Stimulated activated CD4-positive, alpha-beta T cell treated with anti-CD3 and anti-CD28 coated beads, Interleukin-1b, Interleukin-23, amount 100 ng/mL, for 24 hours (primary cell): ENCODE data around the gene ENDOV.
A peak's percentile ranks its signal among the peaks of the same experiment; 100 is the strongest.

ENCODE experiments used
- DNase-seq, 4 experiments: peaks; one replicate each; pipeline ENCODE4 v3.0.0-alpha.2; 2020; ENCODE audit warnings: low read depth in 4 of 4, low spot score in 1 of 4

ENDOV gene

DNA sequence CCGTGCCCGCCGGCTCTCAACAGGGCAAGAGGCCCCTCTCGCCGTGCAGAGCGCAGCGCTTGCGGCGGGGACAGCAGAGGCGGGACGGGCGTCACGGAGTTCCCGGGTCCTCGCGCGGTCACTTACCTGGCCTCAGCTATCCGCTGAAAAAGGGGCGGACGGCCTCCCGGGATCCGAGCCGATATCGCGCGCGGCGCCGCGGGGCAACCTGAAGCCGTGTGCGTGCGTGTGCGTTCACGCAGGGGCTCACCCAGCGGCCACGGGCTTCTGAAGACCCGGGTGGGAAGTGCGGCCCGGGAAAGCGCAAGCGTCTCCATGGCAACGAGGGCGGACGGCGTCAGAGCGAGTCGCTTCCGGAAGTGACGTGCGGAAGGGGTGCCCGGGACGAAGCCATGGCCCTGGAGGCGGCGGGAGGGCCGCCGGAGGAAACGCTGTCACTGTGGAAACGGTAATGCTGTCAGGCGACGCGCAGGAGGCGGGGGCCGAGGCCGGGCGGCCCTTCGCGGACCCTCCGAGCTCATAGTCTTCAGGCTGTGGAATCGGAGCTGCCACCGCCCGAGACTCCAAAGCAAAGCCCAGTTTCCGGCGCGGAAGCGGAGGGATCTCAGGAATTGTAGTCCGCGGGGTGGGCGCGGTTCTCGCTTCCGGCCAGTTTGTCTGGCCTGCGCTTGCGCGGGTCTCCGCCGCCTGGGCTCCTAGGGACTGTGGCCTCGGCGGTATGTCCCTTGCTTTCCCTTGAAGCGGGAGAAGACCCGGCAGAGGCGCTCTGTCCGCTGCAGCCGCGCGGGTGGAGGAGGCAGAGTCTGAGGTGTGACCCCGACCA is at the start of gene ENDOV:
Gene ENDOV, plus strand, starts transcription at position 365 of the 823 bp plus-strand sequence. Its CDS starts 28 bp downstream, at position 393.
- peak; percentile 87 to 93 (median 88) for DNase-seq

DNA sequence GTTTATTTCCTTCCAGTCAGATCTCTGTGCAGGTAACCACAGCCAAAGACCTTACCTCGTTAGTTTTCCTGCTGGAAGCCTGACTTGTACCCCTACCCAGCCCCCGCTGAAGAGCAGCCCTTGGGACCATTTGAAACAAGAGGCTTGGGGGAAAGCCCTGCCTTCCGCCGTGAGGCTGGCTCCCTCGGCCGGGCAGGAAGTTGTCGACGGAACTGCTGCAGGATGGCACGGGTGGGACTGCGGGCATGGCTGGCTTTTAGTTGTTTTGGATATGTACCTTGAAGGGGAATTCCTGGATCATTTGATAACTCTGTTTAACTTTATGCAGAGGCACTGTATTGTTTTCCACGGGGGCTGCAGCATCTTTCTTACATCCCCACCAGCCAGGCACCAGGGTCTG is 49.0 kb upstream of the ENDOV start:
- no peak for DNase-seq

DNA sequence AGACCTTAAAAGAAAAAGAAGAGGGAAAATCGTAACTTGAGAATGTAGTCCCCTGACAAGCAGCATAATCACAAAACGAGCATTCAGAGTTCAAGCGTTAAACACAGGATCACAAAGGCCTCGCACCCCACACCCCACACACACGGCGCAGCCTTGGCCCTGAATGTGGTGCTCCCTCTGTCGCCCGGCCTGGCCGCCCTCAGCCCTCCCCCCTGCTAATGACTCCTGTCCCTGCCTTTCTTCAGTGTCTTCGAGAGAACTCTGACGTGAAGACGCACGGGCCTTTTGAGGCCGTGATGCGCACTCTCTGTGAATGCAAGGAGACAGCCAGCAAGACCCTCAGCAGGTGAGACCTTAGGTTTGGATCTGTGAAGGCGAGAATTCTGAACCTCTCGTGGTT is 47.5 kb upstream of the ENDOV start:
- no peak for DNase-seq

DNA sequence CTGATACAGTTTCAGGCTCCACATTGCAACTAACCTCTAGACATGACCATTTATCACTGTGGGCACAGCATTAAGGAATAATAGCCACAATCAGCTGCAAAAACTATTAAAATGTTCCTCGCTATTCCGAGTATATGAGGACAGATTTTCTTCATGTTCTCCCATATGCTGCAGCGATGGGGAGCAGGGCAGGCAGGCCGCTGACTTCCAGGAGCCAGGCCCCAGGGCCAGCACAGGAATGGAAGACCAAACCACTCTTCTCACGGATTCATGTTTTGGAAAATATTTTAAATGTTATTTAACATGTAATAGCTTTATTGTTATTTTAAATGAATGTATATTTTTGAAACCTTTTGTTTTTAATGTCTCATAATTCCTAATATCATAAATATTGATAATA is 43.8 kb upstream of the ENDOV start:
- no peak for DNase-seq

DNA sequence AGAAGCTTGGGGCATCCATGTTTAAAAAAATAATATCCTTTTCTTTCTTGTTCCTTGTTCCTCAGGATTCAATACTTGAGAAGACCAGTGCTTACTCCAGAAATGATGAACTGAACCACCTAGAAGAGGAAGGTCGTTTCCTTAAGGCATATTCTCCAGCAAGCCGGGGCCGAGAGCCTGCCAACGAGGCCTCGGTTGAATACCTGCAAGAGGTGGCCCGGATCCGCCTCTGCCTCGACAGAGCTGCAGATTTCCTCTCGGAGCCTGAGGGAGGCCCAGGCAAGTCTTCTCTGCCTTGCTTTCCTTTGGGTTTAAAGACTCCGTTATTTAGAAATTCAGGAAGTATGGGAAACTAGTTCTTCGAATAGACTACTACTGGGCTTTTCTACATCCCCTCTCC is 42.5 kb upstream of the ENDOV start:
- no peak for DNase-seq

DNA sequence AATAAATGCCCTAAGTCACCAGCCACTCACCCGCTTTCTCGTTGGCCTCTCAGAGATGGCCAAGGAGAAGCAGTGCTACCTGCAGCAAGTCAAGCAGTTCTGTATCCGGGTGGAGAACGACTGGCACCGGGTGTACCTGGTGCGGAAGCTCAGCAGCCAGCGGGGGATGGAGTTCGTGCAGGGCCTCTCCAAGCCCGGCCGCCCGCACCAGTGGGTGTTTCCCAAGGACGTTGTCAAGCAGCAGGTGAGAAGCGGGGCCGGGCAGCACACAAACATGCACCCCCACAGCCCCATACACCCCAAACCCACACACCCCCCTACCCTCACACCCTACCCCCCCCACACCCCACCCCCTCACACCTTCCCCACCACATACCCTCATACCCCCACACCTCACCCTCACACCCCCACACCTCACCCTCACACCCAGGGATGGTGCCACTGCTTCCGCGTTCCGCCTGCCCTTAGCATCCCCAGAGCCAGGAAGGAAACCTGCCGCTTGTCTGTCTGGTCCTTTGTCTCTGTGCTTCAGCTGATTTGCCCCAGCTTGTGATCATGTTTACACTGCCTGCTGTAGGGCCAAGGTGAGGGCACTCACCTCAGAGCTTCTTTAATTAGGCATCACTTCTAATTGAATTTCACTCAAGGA is 41.9 kb upstream of the ENDOV start:
- DNase-seq = no peak

DNA sequence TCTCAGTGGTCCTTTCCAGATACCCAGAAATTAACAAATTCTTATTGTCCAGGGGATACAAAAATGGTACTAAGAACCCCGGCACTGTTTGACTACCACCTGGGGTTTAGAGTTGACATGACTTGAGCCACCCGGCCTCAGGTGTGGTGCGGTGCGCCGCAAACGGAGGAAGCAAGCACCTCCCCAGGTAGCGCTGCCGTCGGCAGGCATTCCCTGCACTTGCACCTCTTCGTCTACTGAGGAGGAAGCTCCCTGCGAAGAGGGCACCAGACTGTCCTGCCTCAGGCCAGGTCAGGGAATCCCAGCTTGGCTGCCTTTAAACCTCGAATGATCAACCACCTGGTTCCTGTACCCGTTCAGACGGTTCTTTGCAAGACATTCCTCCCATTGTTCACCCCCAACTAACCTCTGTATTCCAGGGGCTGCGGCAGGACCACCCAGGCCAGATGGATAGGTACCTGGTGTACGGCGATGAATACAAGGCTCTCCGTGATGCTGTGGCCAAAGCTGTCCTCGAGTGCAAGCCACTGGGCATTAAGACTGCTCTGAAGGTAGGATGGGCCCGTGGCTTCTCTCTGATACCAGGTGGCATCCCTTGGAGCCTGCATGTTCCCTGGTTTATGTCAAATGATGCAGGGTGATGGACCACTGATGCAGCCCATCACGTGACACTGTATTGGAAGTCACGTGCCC is 40.8 kb upstream of the ENDOV start:
- no peak for DNase-seq

DNA sequence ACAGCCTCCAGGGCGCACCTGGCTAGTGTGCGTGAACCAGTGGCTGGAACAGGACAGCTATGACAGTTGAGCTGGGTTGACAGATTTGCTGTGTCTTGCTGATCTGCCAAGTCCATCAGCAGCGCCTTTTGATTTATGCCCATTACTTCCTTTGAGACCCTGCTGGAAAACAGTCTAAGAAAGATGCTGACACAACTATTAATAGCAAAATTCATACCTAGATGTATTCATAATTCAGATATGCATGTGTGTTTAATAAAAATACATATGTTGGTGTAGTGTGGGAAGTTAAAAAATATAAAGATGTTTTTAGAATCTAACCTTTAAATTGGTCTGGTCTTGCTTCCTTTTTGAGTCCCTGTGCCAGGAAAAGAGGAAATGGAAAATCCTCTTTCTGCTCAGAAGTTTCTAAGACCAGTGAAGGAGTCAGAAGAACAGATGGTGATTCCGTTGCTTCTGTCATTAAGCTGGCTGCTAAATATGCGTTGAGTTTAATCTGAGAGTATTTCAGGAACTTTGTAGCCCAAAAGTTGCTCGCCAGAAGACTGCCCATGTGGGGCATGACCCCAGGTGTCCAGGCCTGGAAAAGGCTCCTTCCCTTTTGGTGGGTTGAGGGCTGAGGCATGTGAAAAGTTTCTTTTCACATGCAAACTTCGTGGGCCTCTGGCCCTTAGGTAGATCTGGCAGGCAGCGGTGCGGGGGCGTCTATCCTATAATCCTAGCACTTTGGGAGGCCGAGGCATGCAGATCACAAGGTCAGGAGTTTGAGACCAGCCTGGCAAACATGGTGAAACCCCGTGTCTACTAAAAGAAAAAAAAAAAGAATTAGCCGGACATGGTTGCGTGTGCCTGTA is 40.0 kb upstream of the ENDOV start:
- DNase-seq = no peak

DNA sequence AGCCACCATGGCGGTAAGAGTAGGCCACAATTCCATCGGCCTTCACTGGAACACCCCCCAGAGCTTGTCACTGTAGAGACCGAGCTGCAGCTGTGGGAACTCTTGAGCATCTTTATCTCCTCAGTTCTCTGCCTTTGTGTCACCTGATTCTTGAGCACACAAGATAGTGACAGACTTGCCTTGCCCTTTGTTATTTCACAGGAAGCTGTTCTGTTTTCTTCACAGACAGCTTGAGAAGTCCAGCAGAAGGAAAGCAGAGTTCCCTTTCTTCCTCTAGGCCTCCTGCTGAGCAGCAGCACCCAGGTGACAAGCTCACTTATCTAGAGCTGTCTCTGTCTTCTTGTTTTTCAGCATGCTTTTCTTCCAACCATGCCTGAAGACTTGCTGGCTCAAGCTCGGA is 38.4 kb upstream of the ENDOV start:
- DNase-seq = no peak

DNA sequence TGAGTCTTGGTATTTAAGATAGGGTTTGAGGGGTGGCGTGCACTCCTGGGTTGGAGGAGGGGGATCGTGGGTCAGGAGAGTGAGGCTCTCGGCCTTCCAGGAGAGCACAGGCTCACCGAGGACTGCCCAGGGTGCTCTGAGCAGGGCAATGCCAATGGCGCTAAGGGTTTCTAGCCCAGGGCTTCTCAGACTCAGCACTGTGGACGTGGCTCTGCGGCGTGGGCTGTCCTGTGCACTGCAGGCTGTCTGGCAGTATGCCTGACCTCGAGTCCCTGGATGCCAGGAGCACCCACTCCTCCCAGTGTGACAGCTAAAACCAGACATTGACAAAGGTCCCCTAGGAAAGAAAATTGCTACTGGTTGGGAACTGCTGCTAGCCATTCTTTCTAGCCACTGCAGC is 37.2 kb upstream of the ENDOV start:
- DNase-seq = no peak

DNA sequence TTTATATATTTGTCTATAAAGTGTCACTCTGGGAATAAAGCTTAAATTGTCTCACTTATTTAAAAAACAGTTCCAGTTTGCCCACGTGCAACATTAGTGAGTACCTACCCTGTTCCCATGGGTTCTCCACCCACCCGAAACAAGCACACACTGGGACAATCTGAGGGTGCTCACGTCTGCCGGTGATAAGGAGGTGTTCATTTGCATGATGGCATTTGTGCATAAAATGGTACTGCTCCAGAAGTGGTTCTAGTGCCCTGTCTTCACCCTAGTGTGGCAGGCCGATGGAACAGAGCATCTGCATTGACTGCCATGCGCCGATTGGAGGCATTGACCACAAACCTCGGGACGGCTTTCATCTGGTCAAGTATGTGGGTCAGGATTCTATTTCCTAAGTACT is 35.6 kb upstream of the ENDOV start:
- no peak for DNase-seq

DNA sequence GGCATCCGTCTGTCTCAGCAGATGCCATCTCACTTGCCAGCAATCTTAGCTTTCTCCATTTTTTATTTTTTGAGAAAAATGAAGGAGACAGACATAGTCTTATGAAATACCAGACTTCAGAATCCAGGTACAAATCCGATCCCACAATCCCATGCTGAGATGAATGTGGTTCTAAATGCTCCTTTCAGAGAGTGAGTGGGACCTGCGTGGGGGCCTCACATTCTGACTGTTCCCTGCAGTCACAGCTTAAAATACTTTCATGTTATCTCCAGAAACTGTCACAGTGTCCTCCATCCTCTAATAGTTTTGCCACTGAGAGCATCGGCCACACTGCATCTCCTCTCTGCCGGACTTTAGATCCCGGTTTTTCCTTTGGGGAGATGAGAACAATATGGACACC is 34.9 kb upstream of the ENDOV start:
- DNase-seq = no peak

DNA sequence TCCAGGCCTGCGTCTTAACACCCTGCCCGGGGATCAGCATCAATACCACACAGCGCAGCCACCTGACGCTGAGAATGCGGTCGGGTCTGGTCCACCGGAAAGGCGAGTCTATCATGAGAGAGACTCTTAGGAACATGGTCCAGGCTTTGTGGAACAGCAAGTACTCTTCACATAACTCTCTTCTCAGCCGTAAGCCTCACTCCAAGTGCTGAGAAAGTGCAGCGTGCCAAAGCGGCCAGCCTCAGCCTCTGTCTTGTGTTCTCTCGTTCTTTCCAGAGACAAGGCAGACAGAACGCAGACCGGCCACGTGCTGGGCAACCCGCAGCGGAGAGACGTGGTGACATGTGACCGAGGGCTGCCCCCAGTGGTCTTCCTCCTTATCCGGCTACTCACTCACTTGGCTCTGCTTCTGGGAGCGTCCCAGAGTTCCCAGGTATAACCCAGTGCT is 34.4 kb upstream of the ENDOV start:
- DNase-seq = no peak

DNA sequence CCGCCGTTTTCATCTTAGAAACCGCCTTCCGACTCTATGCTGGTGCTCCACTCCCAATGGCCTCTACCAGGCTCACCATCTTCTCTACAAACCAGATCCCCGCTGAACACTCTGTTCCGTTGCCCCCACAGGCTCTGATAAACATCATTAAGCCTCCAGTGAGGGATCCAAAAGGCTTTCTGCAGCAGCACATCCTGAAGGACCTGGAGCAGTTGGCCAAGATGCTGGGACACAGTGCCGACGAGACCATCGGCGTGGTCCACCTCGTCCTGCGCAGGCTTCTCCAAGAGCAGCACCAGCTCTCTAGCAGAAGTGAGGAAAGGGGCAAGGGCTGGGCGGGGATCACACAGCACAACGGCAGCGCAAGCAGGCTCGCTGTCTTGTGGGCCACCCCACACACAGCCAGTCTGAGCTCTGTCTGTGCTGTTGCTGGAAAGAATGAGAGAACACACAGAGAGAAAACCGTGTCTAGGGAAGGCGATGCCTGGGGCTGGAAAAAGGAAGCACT is 33.5 kb upstream of the ENDOV start:
- DNase-seq = no peak

DNA sequence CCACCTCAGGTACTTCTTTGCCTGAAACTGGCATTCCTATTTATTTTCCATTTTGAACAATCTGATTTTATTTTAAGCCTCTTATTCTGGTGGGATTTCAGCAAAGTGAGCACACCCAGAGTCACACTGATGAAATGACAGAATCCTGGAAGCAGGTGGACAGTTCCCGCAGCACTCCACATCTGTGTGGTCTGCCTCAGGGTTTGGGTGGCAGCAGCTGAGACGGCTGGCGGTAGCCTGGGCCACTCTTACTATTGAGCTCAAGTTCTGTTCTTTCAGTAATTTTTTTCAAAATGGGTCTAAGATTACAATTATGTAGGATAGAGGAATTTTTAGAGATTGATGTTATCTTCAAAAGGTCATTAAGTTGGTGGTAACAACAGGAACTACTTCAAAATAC is 32.5 kb upstream of the ENDOV start:
- DNase-seq = no peak

DNA sequence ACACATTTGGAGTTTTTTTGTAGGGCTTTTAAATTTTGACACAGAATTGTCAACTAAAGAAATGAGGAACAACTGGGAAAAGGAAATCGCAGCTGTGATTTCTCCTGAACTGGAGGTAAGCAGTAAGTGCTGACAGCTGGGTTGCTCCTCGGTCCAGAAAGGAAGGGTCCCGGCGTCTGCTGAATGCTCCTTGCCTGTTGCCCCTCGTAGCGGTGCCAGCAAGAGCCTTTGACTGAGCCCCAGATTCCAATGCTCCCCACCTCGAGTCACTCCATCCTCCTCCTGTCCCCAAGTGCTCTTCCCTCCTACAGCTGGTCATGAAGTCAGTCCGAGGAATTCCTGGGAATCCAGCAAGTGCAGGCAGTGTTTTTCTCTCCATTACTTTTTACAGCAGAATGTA is 32.0 kb upstream of the ENDOV start:
- no peak for DNase-seq

DNA sequence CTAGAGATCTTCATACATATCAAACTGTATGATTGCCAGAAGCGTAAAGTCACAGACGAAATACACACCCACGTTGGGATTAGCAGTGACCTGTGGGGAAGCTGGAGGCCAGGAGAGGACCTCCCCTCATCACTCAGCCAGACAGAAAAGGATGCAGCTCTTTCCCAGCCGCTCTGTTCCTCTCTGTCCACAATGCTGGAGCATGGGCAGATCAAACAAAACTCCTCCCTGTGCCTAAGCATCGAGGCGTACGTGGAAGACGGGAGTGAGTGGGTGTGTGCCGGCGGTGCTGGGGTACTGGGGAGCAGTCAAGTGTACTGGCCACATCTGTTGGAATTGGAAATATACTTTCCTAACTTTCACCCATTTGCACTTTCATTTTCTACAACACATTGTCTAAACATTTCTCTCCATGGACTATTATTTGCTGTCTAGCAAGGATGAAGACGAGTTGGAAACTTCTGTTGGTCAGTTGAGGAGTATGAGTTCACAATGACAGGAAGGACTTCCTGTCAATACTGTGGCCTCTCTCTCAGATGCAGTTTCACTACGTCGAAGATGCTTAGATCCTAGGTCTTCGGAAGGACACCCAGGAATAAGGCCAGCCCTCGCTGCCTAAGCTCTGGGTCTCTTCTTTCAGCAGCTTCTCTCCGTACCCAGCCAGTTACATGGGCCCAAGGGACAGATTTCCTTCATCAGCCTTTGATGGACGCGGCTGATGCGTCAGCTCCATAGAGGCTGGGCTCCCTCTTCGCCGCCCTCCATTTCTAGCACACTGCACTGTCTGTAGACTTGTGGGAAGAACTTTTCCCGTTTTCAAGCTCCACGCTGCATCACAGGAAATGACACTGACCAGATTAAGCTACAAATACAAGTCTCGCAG is 30.6 kb upstream of the ENDOV start:
- DNase-seq = no peak

DNA sequence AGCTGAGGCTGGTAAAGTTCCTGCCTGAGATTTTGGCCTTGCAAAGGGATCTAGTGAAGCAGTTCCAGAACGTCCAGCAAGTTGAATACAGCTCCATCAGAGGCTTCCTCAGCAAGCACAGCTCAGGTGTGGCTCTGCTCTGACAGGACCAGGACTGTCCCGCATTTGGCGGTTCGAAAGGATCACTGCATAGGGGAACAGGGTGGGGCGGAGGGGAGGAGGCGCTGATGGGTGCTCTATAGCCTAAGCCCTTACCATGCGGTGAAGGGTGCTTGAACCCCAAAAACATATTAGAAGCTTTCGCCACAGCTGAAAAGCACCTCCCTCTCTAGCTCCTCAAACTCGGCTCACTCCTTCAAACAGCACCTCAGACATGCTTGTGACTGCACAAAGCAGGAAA is 29.9 kb upstream of the ENDOV start:
- DNase-seq = no peak

DNA sequence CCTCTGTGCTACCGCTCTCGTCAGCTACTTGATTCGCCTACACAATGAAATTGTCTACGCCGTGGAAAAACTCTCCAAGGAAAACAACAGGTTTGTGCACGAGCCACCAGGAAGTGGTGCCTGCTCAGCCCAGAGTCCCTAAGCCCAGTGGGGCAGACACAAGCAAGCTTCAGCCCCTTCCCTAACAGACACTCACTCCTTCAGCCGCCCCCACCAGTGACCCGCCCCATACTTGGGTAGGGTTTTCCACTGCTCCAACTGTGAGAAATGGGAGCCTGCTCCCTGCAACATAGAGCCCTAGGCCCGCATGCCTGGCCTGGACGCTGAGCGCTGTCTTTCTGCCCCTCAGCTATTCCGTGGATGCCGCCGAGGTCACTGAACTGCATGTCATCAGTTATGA is 28.6 kb upstream of the ENDOV start:
- DNase-seq = no peak

DNA sequence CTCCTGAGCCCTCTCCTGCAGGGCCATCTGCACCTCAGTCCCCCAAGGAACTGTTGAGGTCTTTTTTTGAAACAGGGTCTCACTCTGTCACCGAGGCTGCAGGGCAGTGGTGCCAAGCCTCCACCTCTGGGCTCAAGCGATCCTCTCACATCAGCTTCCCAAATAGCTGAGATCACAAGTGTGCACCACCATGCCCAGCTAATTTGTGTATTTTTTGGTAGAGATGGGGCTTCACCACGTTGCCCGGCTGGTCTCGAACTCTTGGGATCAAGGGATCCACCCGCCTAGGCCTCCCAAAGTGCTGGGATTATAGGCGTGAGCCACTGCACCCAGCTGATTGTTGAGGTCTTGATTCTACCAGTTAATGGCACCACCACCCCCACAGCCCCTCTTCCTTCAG is 27.9 kb upstream of the ENDOV start:
- DNase-seq = no peak
